ENCODE results near the gene PBRM1.

The PBRM1 gene

GRCh38 chr3:52514576-52514975, 171.1 kb downstream of the PBRM1 start:
- H3K9me3 ChIP-seq (replicated peaks in 1 of 11): no peaks in the 10 kb centered on the region
- peaks cover 0 to 54% (median 0%) of the 10 kb centered on the region in 10 experiments; a peak in 5 of 20 replicates for H3K4me1 ChIP-seq
- peaks cover 0 to 100% (median 73%) of the 10 kb centered on the region in 11 experiments; a peak in 11 of 22 replicates for H4K20me1 ChIP-seq
- peak overlapping the region in 2 of 11 experiments; percentile 11 to 27; a peak in 1 of 22 replicates for H3K4me2 ChIP-seq
- peaks cover 0 to 100% (median 87%) of the 10 kb centered on the region in 11 experiments; a peak in 14 of 22 replicates for H3K36me3 ChIP-seq
- peak overlapping the region in 3 of 11 experiments; percentile 5 to 58 (median 39); a peak in 3 of 22 replicates for H3K27ac ChIP-seq
- H3K9ac ChIP-seq: peak overlapping the region in 4 of 11 experiments; percentile 6 to 63 (median 53); a peak in 6 of 22 replicates
- TF ChIP-seq Cebpa-rat (IDR thresholded peaks at IDR 0.05): no peak
- no peak overlapping the region for H3K4me3 ChIP-seq
- no peaks in the 10 kb centered on the region for H3K27me3 ChIP-seq

- Histone ChIP-seq H3K4me1 (peaks cover 0 to 64% (median 0%) of the 10 kb centered on the region in 10 experiments; a peak in 5 of 20 replicates), H3K36me3 (peaks cover 0 to 100% (median 87%) of the 10 kb centered on the region in 11 experiments; a peak in 13 of 22 replicates), H3K27ac (peak overlapping the region in 1 of 11 experiments; percentile 17; a peak in 1 of 22 replicates), H4K20me1 (peaks cover 0 to 100% (median 79%) of the 10 kb centered on the region in 11 experiments; a peak in 11 of 22 replicates), H3K9me3 (replicated peaks in 1 of 11) (no peaks in the 10 kb centered on the region), H3K4me2 (no peak overlapping the region; a peak in 1 of 22 replicates), H3K27me3 (no peaks in the 10 kb centered on the region), H3K4me3 (no peak overlapping the region), H3K9ac (peak overlapping the region in 4 of 11 experiments; percentile 23 to 62 (median 38); a peak in 3 of 22 replicates)
- TF ChIP-seq Cebpa-rat (IDR thresholded peaks at IDR 0.05): no peak
Observed at GRCh38 chr3:52513281-52513680, 172.4 kb downstream of the PBRM1 start.

GRCh38 chr3:52512727-52513126, 173.0 kb downstream of the PBRM1 start:
- no peaks in the 10 kb centered on the region for H3K27me3 ChIP-seq
- no peak overlapping the region for H3K4me3 ChIP-seq
- no peaks in the 10 kb centered on the region for H3K9me3 ChIP-seq (replicated peaks in 1 of 11)
- H3K4me1 ChIP-seq: peaks cover 0 to 69% (median 0%) of the 10 kb centered on the region in 10 experiments; a peak in 5 of 20 replicates
- H3K27ac ChIP-seq: no peak overlapping the region
- H3K4me2 ChIP-seq: no peak overlapping the region; a peak in 1 of 22 replicates
- H4K20me1 ChIP-seq: peaks cover 0 to 100% (median 73%) of the 10 kb centered on the region in 11 experiments; a peak in 11 of 22 replicates
- H3K36me3 ChIP-seq: peaks cover 0 to 100% (median 87%) of the 10 kb centered on the region in 11 experiments; a peak in 13 of 22 replicates
- H3K9ac ChIP-seq: peak overlapping the region in 2 of 11 experiments; percentile 28 to 48; a peak in 2 of 22 replicates
- no peak for TF ChIP-seq Cebpa-rat (IDR thresholded peaks at IDR 0.05)

GRCh38 chr3:52512105-52512504, 173.6 kb downstream of the PBRM1 start:
- no peak for TF ChIP-seq Cebpa-rat (IDR thresholded peaks at IDR 0.05)
- no peak overlapping the region for H3K4me3 ChIP-seq
- H3K27ac ChIP-seq: no peak overlapping the region
- peaks cover 0 to 75% (median 0%) of the 10 kb centered on the region in 10 experiments; a peak in 5 of 20 replicates for H3K4me1 ChIP-seq
- H4K20me1 ChIP-seq: peaks cover 0 to 100% (median 67%) of the 10 kb centered on the region in 11 experiments; a peak in 11 of 22 replicates
- 0 out of 22 replicates have a peak overlapping the region, but pooled peaks of 1 of the 11 experiments have one; percentile 4 for H3K4me2 ChIP-seq
- peaks cover 0 to 100% (median 87%) of the 10 kb centered on the region in 11 experiments; a peak in 13 of 22 replicates for H3K36me3 ChIP-seq
- peak overlapping the region in 2 of 11 experiments; percentile 28 to 36; a peak in 2 of 22 replicates for H3K9ac ChIP-seq
- H3K9me3 ChIP-seq (replicated peaks in 1 of 11): no peaks in the 10 kb centered on the region
- H3K27me3 ChIP-seq: no peaks in the 10 kb centered on the region

GRCh38 chr3:52511509-52511908, 174.2 kb downstream of the PBRM1 start:
- H3K27me3 ChIP-seq: no peaks in the 10 kb centered on the region
- peaks cover 0 to 81% (median 0%) of the 10 kb centered on the region in 10 experiments; a peak in 5 of 20 replicates for H3K4me1 ChIP-seq
- H4K20me1 ChIP-seq: peaks cover 0 to 100% (median 65%) of the 10 kb centered on the region in 11 experiments; a peak in 11 of 22 replicates
- peak overlapping the region in 1 of 11 experiments; percentile 15; a peak in 1 of 22 replicates for H3K27ac ChIP-seq
- peaks cover 0 to 100% (median 93%) of the 10 kb centered on the region in 11 experiments; a peak in 14 of 22 replicates for H3K36me3 ChIP-seq
- H3K4me3 ChIP-seq: no peak overlapping the region
- peak overlapping the region in 2 of 11 experiments; percentile 28 to 61; a peak in 2 of 22 replicates for H3K9ac ChIP-seq
- TF ChIP-seq Cebpa-rat (IDR thresholded peaks at IDR 0.05): no peak
- 0 out of 22 replicates have a peak overlapping the region, but pooled peaks of 1 of the 11 experiments have one; percentile 4 for H3K4me2 ChIP-seq
- no peaks in the 10 kb centered on the region for H3K9me3 ChIP-seq (replicated peaks in 1 of 11)

- peaks cover 0 to 100% (median 96%) of the 10 kb centered on the region in 11 experiments; a peak in 14 of 22 replicates for H3K36me3 ChIP-seq
- H3K9ac ChIP-seq: peak overlapping the region in 3 of 11 experiments; percentile 5 to 61 (median 28); a peak in 3 of 22 replicates
- no peak for TF ChIP-seq Cebpa-rat (IDR thresholded peaks at IDR 0.05)
- peaks cover 0 to 95% (median 3%) of the 10 kb centered on the region in 10 experiments; a peak in 6 of 20 replicates for H3K4me1 ChIP-seq
- peak overlapping the region in 1 of 11 experiments; percentile 10; a peak in 2 of 22 replicates for H3K27ac ChIP-seq
- no peak overlapping the region for H3K4me3 ChIP-seq
- no peaks in the 10 kb centered on the region for H3K9me3 ChIP-seq (replicated peaks in 1 of 11)
- peak overlapping the region in 1 of 11 experiments; percentile 48; a peak in 2 of 22 replicates for H3K4me2 ChIP-seq
- peaks cover 0 to 100% (median 54%) of the 10 kb centered on the region in 11 experiments; a peak in 11 of 22 replicates for H4K20me1 ChIP-seq
- H3K27me3 ChIP-seq: no peaks in the 10 kb centered on the region
Observed at GRCh38 chr3:52509753-52510328, 175.9 kb downstream of the PBRM1 start.

- Histone ChIP-seq H3K4me3 (no peak overlapping the region), H3K4me1 (peaks cover 10 to 97% (median 22%) of the 10 kb centered on the region in 10 experiments), H3K4me2 (no peak overlapping the region), H3K9ac (peak overlapping the region in 2 of 11 experiments; percentile 21 to 53; a peak in 1 of 22 replicates), H3K36me3 (peaks cover 0 to 100% (median 96%) of the 10 kb centered on the region in 11 experiments; a peak in 14 of 22 replicates), H3K27me3 (no peaks in the 10 kb centered on the region), H3K27ac (peak overlapping the region in 1 of 11 experiments; percentile 1; a peak in 1 of 22 replicates), H4K20me1 (peaks cover 0 to 100% (median 31%) of the 10 kb centered on the region in 11 experiments; a peak in 11 of 22 replicates), H3K9me3 (replicated peaks in 1 of 11) (no peaks in the 10 kb centered on the region)
- TF ChIP-seq Cebpa-rat (IDR thresholded peaks at IDR 0.05): no peak
Observed at GRCh38 chr3:52507359-52507758, 178.4 kb downstream of the PBRM1 start.

- Histone ChIP-seq H3K27ac (peak overlapping the region in 1 of 11 experiments; percentile 98; a peak in 1 of 22 replicates), H3K4me1 (peaks cover 20 to 98% (median 32%) of the 10 kb centered on the region in 10 experiments)
Observed at GRCh38 chr3:52506266-52506966, 179.3 kb downstream of the PBRM1 start.

More at GRCh38 chr3:52506266-52506966, 179.3 kb downstream of the PBRM1 start:
- Histone ChIP-seq H3K9me3 (replicated peaks in 1 of 11) (no peaks in the 10 kb centered on the region), H3K36me3 (peaks cover 0 to 100% (median 97%) of the 10 kb centered on the region in 11 experiments; a peak in 14 of 22 replicates), H4K20me1 (peaks cover 0 to 98% (median 21%) of the 10 kb centered on the region in 11 experiments; a peak in 11 of 22 replicates), H3K27me3 (no peaks in the 10 kb centered on the region), H3K9ac (peak overlapping the region in 3 of 11 experiments; percentile 18 to 53 (median 31); a peak in 3 of 22 replicates), H3K4me2 (peak overlapping the region in 2 of 11 experiments; percentile 6; a peak in 2 of 22 replicates), H3K4me3 (no peak overlapping the region)
- no peak for TF ChIP-seq Cebpa-rat (IDR thresholded peaks at IDR 0.05)

Data from BLaER1 treated with 17β-estradiol and CSF1 and Interleukin-3, amounts not matched to agents 10 nM and 100 nM (cell line).